GM11168 (cell line): Measurements from ENCODE around the gene CRLF1.

ENCODE experiments used
- in situ Hi-C: fragments of 300-500 bp; cut with MboI; formaldehyde crosslinking; loops from one replicate; pipeline ENCODE4 v1.12.0; 2022; ENCODE audit warnings: low sequenced_read_pairs; ENCODE audit not compliant: unreplicated experiment

Gene CRLF1

GRCh38 chr19:18566953-18567352 is 39.6 kb downstream of the CRLF1 start:
- in situ Hi-C loops, result no loop called here

GRCh38 chr19:18562086-18562485 is 44.5 kb downstream of the CRLF1 start:
- in situ Hi-C loops, result no loop called here

GRCh38 chr19:18559685-18560084 is 46.9 kb downstream of the CRLF1 start:
- in situ Hi-C loops, result no loop called here

GRCh38 chr19:18558604-18559003 is 48.0 kb downstream of the CRLF1 start:
- in situ Hi-C loops, result no loop called here

GRCh38 chr19:18558202-18558555 is 48.4 kb downstream of the CRLF1 start:
- in situ Hi-C loops, result no loop called here

GRCh38 chr19:18557411-18558201 is 49.0 kb downstream of the CRLF1 start, which contains the start of gene KXD1:
TSS of gene KXD1 (plus strand) at chr19:18557870. CDS start at chr19:18562057, 4,187 bp downstream.
- in situ Hi-C loops, result no loop called here

GRCh38 chr19:18551631-18552030 is 55.0 kb downstream of the CRLF1 start:
- in situ Hi-C loops, result no loop called here

GRCh38 chr19:18543814-18544475 is 62.7 kb downstream of the CRLF1 start:
- in situ Hi-C loops, result no loop called here
